Measurements from ENCODE around the gene TTLL5.

DNA sequence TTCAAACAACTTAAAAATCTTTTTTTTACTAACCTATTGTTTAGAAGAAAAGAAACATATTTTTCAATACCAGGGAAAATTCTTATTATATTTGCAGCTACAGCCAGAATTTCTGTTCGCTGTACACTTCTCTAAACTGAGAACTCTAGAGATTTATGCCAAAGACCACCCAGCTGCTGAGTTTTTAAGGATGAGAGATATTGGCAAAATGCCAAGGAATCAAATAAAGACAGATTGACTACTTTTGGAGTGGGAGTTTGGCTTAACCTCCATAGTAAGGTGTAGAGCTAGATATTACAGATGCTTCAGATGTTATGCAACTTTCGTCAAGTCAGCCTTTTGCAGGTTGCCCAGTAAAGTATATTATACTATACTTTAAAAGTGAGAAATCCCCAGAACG is 71.8 kb downstream of the TTLL5 start:
- TF ChIP-seq, protein P1, sequence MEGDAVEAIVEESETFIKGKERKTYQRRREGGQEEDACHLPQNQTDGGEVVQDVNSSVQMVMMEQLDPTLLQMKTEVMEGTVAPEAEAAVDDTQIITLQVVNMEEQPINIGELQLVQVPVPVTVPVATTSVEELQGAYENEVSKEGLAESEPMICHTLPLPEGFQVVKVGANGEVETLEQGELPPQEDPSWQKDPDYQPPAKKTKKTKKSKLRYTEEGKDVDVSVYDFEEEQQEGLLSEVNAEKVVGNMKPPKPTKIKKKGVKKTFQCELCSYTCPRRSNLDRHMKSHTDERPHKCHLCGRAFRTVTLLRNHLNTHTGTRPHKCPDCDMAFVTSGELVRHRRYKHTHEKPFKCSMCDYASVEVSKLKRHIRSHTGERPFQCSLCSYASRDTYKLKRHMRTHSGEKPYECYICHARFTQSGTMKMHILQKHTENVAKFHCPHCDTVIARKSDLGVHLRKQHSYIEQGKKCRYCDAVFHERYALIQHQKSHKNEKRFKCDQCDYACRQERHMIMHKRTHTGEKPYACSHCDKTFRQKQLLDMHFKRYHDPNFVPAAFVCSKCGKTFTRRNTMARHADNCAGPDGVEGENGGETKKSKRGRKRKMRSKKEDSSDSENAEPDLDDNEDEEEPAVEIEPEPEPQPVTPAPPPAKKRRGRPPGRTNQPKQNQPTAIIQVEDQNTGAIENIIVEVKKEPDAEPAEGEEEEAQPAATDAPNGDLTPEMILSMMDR (IDR thresholded peaks at IDR 0.05): no peak
- TF ChIP-seq POLR2A (IDR thresholded peaks at IDR 0.05): no peak
